Measurements from ENCODE around the gene ZNF417. TPM values are rescaled to one million over a fixed set of nuclear protein-coding genes. Genes with fewer than 3 reads are reported as not detected.
"Not testable (repeated sequence)": the region's sequence is repeated elsewhere in the genome, so short reads cannot be mapped to it uniquely, and the experiment has no call there.

Gene ZNF417
- total and polyA plus RNA-seq, 5 donors from 2014 or later, result 0.33 to 21.0 (median 2.9) TPM

DNA sequence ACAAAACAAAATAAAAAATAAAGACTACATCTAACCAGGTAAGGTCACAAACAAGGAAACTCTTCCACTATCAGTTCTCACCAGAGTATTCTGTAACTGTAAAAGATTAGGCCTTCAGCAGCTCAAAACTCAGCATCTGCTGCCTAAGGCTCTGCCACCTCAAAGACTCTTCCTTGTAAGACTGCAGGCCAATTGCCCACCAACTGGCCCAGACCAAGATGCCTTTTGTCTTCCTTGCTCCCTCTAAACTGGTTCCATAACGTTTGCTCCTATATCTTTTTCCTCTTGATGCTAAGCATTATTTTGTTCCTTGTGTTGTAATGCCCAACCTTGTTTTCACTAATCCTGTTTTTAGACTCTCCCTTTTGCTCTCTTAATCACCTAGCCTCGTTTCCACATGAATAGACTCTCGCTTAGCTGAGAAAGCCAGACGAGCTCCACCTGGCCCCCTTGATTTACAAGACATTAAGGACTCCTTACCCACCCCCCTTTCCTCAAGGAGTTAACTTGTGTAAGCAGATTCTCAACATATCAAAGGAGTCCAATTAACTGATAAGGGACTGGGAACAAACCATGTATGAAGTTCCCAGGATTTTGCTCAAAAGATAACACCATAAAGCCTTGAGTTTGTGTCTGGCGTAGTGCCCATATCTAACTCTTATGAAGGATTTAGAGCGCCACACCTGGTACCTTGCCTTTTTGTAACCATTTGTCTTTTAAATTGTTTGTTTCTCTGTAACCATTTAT lies 29.0 kb downstream of the ZNF417 start:
- Mint-ChIP-seq H3K27ac (peak overlapping the region in 1 of 3 donors; percentile 9), H3K27me3 (no peaks in the 10 kb centered on the region), H3K9me3 (peaks cover 3 to 59% (median 14%) of the 10 kb centered on the region in 7 donors), H3K4me3 (peak overlapping the region; percentile 73 to 91 (median 86)), H3K4me1 (peaks cover 0 to 29% (median 11%) of the 10 kb centered on the region in 4 donors), H3K36me3 (peaks cover 45% of the 10 kb centered on the region)
- DNase-seq (no peak), ATAC-seq (ENCODE audit: low read depth in 2 of 2) (no peak)
- Histone ChIP-seq H3K36me3 (ENCODE audit: control insufficient read depth, insufficient read depth, low read length) (peaks cover 11% of the 10 kb centered on the region), H3K27me3 (ENCODE audit: control insufficient read depth, insufficient read depth, low read length) (no peaks in the 10 kb centered on the region), H3K27ac (ENCODE audit: insufficient read depth, low read length, poor library complexity, severe bottlenecking) (no peak overlapping the region), H3K4me3 (ENCODE audit: low read depth, low read length) (peak overlapping the region; percentile 83), H3K9me3 (ENCODE audit: control insufficient read depth in 2 of 2, low read length in 2 of 2) (peaks cover 19 to 63% of the 10 kb centered on the region in 2 experiments), H3K4me1 (ENCODE audit: control insufficient read depth, insufficient read depth, low read length, poor library complexity, severe bottlenecking) (peaks cover 8% of the 10 kb centered on the region)

DNA sequence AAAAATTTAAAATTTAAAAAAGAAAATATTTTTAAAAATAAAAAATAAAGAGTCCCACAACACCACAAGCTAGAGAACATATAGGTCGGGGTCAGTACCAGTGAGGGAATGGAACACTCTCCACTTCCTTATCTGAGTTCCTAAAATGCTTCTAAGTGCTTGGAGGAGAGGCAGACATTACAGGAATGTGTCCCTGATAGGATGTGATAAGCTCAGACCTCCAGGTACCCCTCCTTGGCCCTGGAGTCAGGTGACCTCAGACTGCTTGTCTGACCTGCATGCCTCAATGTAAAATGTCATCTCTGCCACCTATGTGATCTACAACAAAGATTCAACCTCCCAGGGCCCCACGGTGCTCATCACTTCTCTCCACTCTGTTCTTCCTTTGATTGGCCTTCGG lies 30.3 kb downstream of the ZNF417 start:
- Mint-ChIP-seq H3K36me3 (peaks cover 42% of the 10 kb centered on the region), H3K9me3 (peaks cover 0 to 57% (median 14%) of the 10 kb centered on the region in 7 donors), H3K27ac (no peak overlapping the region), H3K27me3 (no peaks in the 10 kb centered on the region), H3K4me1 (peaks cover 0 to 29% (median 10%) of the 10 kb centered on the region in 4 donors), H3K4me3 (peak overlapping the region in 1 of 4 donors; percentile 43)
- no peak overlapping the region for H3K27ac ChIP-seq (ENCODE audit: insufficient read depth, low read length, poor library complexity, severe bottlenecking)
- H3K4me3 ChIP-seq (ENCODE audit: low read depth, low read length), result no peak overlapping the region
- H3K4me1 ChIP-seq (ENCODE audit: control insufficient read depth, insufficient read depth, low read length, poor library complexity, severe bottlenecking), result peaks cover 8% of the 10 kb centered on the region
- H3K36me3 ChIP-seq (ENCODE audit: control insufficient read depth, insufficient read depth, low read length), result peaks cover 11% of the 10 kb centered on the region
- ATAC-seq (ENCODE audit: low read depth in 2 of 2), result no peak
- no peak for DNase-seq
- peaks cover 19 to 62% of the 10 kb centered on the region in 2 experiments for H3K9me3 ChIP-seq (ENCODE audit: control insufficient read depth in 2 of 2, low read length in 2 of 2)
- H3K27me3 ChIP-seq (ENCODE audit: control insufficient read depth, insufficient read depth, low read length), result no peaks in the 10 kb centered on the region

DNA sequence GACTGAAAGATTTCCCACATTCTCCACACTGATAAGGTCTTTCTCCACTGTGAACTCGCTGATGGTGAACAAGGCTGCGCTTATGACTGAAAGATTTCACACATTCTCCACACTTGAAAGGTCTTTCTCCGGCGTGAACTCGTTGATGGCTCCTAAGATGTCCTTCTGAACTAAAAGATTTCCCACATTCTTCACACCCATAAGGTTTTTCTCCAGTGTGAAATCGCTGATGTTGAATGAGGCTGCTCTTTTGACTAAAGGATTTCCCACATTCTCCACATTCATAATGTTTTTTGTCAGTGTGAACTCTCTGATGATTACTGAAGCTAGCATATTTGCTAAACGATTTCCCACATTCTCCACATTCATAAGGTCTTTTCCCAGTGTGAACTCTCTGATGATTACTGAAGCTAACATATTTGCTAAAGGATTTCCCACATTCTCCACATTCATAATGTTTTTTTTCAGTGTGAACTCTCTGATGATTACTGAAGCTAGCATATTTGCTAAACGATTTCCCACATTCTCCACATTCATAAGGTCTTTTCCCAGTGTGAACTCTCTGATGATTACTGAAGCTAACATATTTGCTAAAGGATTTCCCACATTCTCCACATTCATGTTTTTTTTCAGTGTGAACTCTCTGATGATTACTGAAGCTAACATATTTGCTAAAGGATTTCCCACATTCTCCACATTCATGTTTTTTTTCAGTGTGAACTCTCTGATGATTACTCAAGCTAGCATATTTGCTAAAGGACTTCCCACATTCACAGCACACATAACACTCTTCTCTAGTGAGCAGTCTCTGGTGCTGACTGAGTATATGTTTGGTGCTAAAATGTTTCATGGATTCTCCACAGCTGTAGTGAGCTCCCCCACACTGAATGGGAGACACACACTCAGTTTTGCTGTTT lies 42.3 kb downstream of the ZNF417 start:
- Histone ChIP-seq H3K9me3 (ENCODE audit: control insufficient read depth in 2 of 2, low read length in 2 of 2) (peaks cover 66 to 96% of the 10 kb centered on the region in 2 experiments), H3K36me3 (ENCODE audit: control insufficient read depth, insufficient read depth, low read length) (peaks cover 25% of the 10 kb centered on the region)
- H3K9me3 Mint-ChIP-seq, result peaks cover 0 to 79% (median 26%) of the 10 kb centered on the region in 7 donors
- H3K36me3 Mint-ChIP-seq, result peaks cover 31% of the 10 kb centered on the region
- H3K27ac Mint-ChIP-seq; H3K27ac ChIP-seq (ENCODE audit: insufficient read depth, low read length, poor library complexity, severe bottlenecking); H3K4me3 Mint-ChIP-seq; H3K4me1 ChIP-seq (ENCODE audit: control insufficient read depth, insufficient read depth, low read length, poor library complexity, severe bottlenecking); ATAC-seq (ENCODE audit: low read depth in 2 of 2); H3K27me3 ChIP-seq (ENCODE audit: control insufficient read depth, insufficient read depth, low read length); DNase-seq; H3K4me3 ChIP-seq (ENCODE audit: low read depth, low read length); H3K4me1 Mint-ChIP-seq; H3K27me3 Mint-ChIP-seq: not testable (repeated sequence)

DNA sequence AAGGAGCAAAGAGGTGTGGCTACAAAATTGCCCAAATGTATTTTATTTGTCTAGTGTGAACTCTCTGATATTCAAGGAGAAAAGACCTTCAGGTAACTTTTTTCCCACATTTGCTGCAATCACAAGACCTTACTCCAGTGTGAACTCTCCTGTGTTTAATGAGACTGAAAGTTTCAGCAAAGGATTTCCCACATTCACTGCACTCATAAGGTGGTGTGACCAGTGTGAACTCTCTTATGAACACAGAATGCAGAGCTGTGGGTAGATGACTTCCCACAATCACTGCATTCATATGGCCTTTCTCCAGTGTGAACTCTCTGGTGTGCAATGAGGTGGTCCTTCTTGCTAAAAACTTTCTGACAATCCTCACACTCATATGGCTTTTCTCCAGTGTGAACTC lies 43.9 kb downstream of the ZNF417 start:
- no peak for ATAC-seq (ENCODE audit: low read depth in 2 of 2)
- Histone ChIP-seq H3K27me3 (ENCODE audit: control insufficient read depth, insufficient read depth, low read length) (no peaks in the 10 kb centered on the region), H3K9me3 (ENCODE audit: control insufficient read depth in 2 of 2, low read length in 2 of 2) (peaks cover 68 to 100% of the 10 kb centered on the region in 2 experiments), H3K27ac (ENCODE audit: insufficient read depth, low read length, poor library complexity, severe bottlenecking) (no peak overlapping the region), H3K4me1 (ENCODE audit: control insufficient read depth, insufficient read depth, low read length, poor library complexity, severe bottlenecking) (no peaks in the 10 kb centered on the region), H3K36me3 (ENCODE audit: control insufficient read depth, insufficient read depth, low read length) (peaks cover 26% of the 10 kb centered on the region), H3K4me3 (ENCODE audit: low read depth, low read length) (peak overlapping the region; percentile 34)
- Mint-ChIP-seq H3K4me1 (peaks cover 0 to 3% (median 0%) of the 10 kb centered on the region in 4 donors), H3K36me3 (peaks cover 24% of the 10 kb centered on the region), H3K27me3 (no peaks in the 10 kb centered on the region), H3K9me3 (peaks cover 0 to 80% (median 26%) of the 10 kb centered on the region in 7 donors), H3K27ac (no peak overlapping the region), H3K4me3 (no peak overlapping the region)
- DNase-seq, result no peak

DNA sequence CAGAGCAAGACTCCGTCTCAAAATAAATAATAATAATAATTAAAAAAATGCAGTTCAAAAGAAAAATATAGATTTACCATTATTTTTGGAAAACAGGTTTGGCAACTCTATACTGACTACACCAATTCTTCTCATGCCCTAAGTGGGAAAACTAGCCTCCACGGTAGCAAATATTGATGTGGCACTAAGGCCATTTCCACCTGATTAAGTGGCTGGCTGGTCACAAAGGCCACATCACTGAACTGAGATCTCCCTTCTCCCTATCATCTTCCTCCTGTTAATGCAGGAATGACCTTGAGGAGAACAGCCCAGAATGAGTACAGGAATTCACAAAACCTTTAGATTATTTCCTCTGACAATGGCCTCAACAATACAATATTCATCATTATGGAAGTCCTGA lies 46.2 kb downstream of the ZNF417 start:
- Mint-ChIP-seq H3K9me3 (peaks cover 0 to 76% (median 20%) of the 10 kb centered on the region in 7 donors), H3K4me1 (no peaks in the 10 kb centered on the region), H3K27ac (no peak overlapping the region), H3K27me3 (no peaks in the 10 kb centered on the region), H3K4me3 (no peak overlapping the region), H3K36me3 (peaks cover 16% of the 10 kb centered on the region)
- Histone ChIP-seq H3K36me3 (ENCODE audit: control insufficient read depth, insufficient read depth, low read length) (peaks cover 36% of the 10 kb centered on the region), H3K27ac (ENCODE audit: insufficient read depth, low read length, poor library complexity, severe bottlenecking) (no peak overlapping the region), H3K4me3 (ENCODE audit: low read depth, low read length) (no peak overlapping the region), H3K4me1 (ENCODE audit: control insufficient read depth, insufficient read depth, low read length, poor library complexity, severe bottlenecking) (no peaks in the 10 kb centered on the region), H3K9me3 (ENCODE audit: control insufficient read depth in 2 of 2, low read length in 2 of 2) (peaks cover 71 to 100% of the 10 kb centered on the region in 2 experiments), H3K27me3 (ENCODE audit: control insufficient read depth, insufficient read depth, low read length) (no peaks in the 10 kb centered on the region)
- DNase-seq (no peak), ATAC-seq (ENCODE audit: low read depth in 2 of 2) (no peak)

DNA sequence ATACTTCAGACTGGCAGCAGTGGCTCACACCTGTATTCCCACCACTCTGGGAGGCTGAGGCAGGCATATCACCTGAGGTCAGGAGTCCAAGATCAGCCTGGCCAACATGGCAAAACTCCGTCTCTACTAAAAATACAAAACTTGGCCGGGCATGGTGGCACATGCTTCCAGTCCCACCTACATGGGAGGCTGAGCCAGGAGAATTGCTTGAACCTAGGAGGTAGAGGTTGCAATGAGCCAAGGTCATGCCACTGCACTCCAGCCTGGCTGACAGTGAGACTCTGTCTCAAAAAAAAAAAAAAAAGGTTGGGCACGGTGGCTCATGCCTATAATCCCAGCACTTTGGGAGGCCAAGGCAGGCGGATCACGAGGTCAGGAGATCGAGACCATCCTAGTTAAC lies 46.7 kb downstream of the ZNF417 start:
- Histone ChIP-seq H3K9me3 (ENCODE audit: control insufficient read depth in 2 of 2, low read length in 2 of 2) (peaks cover 75 to 100% of the 10 kb centered on the region in 2 experiments), H3K36me3 (ENCODE audit: control insufficient read depth, insufficient read depth, low read length) (peaks cover 42% of the 10 kb centered on the region)
- ATAC-seq (ENCODE audit: low read depth in 2 of 2); H3K4me3 ChIP-seq (ENCODE audit: low read depth, low read length); H3K27me3 ChIP-seq (ENCODE audit: control insufficient read depth, insufficient read depth, low read length); H3K27ac Mint-ChIP-seq; H3K27me3 Mint-ChIP-seq; H3K4me3 Mint-ChIP-seq; DNase-seq; H3K27ac ChIP-seq (ENCODE audit: insufficient read depth, low read length, poor library complexity, severe bottlenecking); H3K4me1 Mint-ChIP-seq; H3K4me1 ChIP-seq (ENCODE audit: control insufficient read depth, insufficient read depth, low read length, poor library complexity, severe bottlenecking): not testable (repeated sequence)
- Mint-ChIP-seq H3K9me3 (peaks cover 0 to 77% (median 26%) of the 10 kb centered on the region in 7 donors), H3K36me3 (peaks cover 18% of the 10 kb centered on the region)

DNA sequence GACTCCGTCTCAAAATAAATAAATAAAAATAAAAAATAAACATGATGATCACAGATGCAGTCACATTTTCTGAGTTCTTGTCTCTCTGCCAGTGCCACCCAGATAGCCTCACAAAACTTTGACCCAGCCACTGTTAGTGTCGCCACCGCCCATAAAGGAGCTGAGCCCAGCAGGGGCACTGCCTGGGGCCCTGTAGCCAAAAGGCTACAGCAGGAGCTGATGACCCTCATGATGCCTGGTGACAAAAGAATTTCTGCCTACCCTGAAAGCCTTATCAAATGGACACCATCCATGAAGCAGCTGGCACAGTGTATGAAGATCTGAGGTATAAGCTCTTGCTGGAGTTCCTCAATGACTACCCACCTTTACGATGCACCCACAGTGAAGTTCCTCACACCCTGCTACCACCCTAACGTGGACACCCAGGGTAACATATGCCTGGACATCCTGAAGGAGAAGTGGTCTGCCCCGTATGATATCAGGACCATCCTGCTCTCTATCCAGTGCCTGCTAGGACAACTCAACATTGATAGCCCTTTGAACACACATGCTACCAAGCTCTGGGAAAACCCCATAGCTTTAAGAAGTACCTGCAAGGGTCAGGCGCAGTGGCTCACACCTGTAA lies 48.4 kb downstream of the ZNF417 start:
- DNase-seq, result no peak
- H3K9me3 ChIP-seq (ENCODE audit: control insufficient read depth in 2 of 2, low read length in 2 of 2), result peaks cover 66 to 94% of the 10 kb centered on the region in 2 experiments
- no peak for ATAC-seq (ENCODE audit: low read depth in 2 of 2)
- Mint-ChIP-seq H3K27me3 (no peaks in the 10 kb centered on the region), H3K36me3 (peaks cover 24% of the 10 kb centered on the region), H3K9me3 (peaks cover 0 to 74% (median 24%) of the 10 kb centered on the region in 7 donors), H3K4me1 (no peaks in the 10 kb centered on the region), H3K4me3 (no peak overlapping the region), H3K27ac (no peak overlapping the region)
- H3K27ac ChIP-seq (ENCODE audit: insufficient read depth, low read length, poor library complexity, severe bottlenecking), result no peak overlapping the region
- no peak overlapping the region for H3K4me3 ChIP-seq (ENCODE audit: low read depth, low read length)
- H3K36me3 ChIP-seq (ENCODE audit: control insufficient read depth, insufficient read depth, low read length), result peaks cover 43% of the 10 kb centered on the region
- H3K27me3 ChIP-seq (ENCODE audit: control insufficient read depth, insufficient read depth, low read length), result no peaks in the 10 kb centered on the region
- H3K4me1 ChIP-seq (ENCODE audit: control insufficient read depth, insufficient read depth, low read length, poor library complexity, severe bottlenecking), result no peaks in the 10 kb centered on the region
